NCI-H1092 treated with DMSO at 0.1 percent for 48 hours (cell line): ENCODE data around the gene EFNA5.
A peak's percentile ranks its signal among the peaks of the same experiment; 100 is the strongest.

Source experiments
- DNase-seq: peaks from one replicate; lab custom pipeline; 2025; lab: John Stamatoyannopoulos, UW

Gene EFNA5

DNA sequence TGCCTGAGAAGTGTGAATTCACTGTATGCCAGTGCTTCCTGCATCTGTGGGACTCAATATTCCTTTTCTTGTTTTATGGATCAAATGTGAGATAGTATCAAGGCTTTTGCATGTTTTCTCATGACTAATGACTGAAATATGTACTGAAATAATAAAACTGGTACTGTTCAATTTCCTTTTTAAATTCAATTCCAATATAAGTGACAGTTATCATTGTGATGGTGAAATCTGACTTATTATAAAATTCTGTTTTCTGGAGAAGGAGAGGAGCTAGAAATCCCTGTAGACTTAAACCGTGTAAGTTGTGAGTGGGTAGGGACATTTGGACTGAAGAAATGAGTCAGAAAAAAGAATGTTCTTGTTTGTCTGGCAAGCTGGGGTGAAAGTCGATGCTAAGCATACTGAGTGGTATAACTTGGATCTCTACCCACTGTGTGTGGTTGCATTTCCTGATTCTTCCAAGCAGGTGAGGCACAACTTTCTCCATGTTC, 245.2 kb downstream of the EFNA5 start:
- DNase-seq, result no peak

DNA sequence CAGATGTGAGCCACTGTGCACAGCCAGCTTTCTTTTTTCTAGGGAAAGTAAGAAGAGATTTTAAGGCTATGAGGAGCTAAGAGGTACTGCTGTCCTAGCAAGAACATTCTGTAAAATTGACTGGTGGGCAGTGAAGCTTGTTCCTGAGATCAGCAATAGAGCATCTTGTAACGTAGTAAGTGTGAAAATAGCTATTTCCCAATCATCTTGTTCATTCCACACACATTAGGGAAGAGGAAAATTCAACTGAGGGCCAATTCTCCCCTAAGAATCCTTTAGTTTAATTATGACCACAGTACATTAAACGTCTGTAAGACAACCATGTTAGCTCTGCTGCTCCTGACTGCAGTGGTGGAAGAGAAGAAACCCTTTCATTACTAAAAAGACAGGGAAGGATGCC, 246.2 kb downstream of the EFNA5 start:
- DNase-seq, result no peak

DNA sequence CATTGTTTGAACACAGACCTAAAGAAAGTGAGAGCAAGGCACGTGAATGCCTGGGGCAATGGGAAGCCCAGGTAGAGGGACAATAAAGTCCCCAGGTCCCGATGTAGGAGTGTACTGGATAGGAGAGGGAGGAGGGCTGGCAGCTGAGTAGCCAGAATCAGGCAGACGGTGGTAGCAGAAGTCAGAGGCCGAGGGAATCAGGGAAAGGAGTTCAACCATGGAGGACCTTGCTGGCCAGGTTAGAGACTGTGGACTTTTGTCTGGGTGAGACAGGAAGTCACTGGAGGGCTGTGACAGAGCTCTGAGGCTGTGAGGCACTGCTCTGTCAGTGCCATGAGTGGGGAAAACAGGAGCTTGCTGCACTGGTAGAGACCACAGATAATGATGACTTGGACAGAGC, 248.2 kb downstream of the EFNA5 start:
- no peak for DNase-seq

DNA sequence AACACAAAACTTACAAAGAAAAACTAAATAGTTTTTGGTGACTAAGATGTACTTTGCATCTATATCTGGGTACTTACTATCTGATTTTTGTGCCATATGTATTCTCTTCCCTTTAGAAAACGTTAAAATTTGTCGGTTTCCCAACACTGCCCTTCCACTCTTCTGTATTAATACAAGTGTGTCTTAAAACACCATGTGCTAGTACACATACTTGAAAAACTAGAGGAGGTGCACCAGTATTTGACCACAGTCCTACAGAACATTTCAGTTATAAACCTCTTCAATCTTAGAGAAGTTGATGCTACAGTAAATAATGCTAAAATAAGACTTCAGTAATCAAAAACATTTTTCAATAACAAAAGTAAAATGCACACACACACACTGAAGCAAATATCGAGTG, 251.2 kb downstream of the EFNA5 start:
- no peak for DNase-seq

DNA sequence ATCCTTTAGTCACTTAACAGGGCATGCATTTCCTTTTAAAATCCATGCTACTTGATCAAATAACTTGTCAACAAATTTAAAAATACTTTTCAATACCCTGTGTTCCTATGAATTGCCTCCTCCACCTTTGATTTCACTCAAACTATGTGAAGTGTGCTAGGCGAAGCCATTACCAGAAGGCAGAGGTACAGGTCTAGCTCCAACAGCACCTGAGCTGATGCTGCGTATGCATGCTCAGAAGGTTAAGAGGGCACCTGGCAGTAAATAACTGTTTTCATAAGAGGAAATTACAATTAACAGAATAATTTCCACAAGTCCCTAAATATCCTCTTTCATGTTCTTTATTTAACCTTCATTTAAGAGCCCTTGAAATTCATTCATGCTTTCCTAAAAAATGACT, 251.8 kb downstream of the EFNA5 start:
- no peak for DNase-seq

DNA sequence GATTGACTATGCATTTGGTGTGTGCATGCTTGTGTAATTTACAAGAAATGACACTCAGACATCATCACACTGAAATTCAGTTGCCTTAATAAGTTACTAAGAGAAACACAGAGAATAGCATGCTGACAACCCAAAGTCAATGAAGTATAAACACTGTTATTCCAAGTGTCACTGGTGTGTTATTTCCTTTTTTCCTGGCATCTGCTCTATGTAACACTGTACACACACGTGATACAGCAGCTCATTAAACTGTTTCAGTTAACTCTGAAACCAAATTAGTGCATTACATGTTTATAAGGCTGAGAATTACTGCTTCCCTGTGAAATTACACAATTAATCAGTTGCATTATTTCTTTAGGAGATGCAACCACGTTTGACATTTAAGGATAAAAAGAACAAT, 252.7 kb downstream of the EFNA5 start:
- DNase-seq, result no peak

DNA sequence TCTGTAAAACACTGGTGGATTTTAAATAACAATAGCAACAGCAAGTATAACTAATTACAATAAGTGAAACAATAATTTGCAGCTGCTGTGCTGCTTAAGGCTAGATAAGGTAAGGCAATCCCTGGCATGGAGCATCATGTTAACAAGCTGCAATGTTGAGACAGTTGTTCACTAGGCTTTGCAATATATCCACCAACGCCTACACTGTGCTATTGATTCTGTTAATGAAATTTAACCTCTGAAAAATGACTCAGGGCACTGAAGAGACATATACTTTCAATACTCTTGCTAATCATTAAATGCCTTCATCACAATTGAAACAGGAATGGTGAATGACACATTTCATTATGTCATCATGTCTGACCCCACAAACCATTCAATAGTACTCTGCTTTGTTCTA, 255.0 kb downstream of the EFNA5 start:
- no peak for DNase-seq

DNA sequence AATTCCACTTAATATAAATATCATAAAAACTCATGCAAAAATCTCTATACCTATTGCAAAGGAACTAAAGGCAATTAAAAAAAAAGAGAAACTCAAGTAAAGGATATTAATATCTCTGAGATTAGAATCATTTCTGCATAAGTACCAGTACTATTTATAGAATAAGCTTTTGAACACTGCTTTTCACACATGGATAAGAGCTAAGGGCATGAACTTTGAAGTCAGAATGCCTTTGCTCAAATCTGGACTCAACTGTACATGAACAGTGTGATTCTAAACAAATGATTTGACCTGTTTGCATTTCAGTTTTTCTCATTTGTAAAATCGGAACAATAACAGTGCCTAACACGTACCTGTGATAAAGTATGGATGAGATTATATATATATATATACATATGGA, 255.9 kb downstream of the EFNA5 start:
- no peak for DNase-seq

DNA sequence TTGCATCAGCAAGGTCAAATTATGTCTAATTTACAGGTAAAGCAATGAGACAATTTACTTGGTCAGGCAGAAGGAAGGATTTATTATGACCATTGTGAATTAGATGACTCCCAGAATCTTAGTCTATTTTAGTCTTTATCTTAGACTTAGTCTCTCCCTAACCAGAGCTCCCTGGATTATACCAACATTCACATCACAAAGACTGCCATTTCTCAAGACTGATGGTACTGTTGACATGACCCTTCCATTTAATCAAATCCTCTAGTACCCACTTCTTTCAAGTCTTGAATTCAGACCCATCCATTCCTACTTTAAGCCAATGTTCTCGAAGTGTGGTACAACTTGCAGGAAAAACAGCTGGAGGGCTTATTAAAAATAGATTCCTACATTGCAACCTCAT, 257.0 kb downstream of the EFNA5 start:
- DNase-seq, result no peak

DNA sequence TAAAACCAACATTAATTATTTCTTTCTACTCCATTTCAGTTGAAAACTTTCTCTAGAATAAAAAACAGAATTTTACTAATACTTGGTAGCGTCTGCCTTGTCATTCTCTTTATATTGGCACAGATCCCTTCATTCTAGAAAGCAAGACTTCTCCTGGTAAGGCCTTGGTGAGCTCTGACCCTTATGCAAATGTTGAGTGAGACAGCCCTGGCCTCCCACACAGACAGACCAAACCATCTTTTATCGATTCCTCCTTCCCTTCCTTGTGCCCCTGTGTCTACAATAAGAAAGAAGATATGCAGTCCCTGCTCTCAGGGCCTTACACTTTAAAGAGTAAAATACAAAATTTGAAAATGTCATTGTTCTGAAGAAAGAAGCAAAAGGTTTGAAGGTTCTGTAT, 262.2 kb downstream of the EFNA5 start:
- DNase-seq, result no peak

DNA sequence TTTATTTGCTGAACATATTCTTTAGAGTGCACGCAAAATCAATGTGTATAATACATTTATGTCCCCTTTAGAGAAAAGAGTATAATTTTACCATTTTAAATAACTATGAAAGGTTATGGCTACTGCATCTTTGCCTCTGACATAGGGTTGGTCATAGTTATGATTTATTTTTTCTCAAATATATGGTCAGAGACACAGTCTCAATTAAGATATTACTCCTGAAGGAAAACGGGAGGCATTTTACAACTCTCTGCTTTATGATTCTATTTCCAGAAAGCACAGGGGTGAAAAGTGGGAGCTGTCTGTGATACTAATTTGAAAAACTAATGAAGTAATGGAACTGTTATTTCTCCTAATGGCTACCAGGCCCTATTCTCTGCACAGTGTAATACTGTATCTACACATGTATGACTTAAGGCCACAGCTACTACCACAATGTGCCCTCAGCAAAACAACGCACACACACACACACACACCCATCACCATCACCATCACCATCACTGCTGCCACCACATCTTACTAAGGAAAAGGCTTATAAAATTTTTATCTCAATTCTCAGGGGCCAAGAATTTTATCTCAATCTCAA, 262.9 kb downstream of the EFNA5 start:
- no peak for DNase-seq

DNA sequence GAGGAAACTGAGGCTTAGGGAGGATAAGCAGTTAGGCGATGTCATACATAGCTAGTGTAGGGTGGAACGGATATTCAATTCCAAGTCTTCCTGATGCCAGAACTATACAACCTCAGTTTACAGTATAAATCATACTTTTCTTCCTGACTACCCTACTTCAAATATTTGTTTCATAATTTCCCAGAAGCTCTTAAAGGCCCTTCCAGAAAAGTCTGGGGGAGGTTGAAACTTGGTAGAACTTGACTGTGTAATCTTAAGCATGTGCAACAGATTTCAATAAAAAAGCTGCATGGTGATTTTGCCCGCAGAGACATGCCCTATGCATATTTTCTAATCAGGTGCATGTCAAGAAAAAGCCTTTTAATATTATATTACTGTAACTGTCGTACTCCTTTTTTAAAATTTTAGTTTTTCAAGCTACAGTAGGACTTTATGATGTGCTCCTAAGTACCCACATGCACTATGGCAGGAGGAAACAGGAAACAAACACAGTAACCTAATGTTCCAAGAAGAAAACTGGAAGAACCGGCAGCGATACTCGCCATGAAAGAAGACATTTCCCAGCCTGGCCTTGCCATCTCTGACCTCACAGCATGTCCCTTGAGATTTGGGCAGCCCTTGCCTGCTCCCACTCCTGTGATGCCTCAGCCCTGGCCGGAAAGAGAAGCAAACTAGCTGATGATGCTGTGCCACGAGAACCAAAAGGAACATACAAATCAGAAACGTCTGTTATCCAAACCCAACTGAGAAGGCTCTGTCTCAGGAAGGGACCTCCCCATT, 266.0 kb downstream of the EFNA5 start:
- DNase-seq, result no peak

DNA sequence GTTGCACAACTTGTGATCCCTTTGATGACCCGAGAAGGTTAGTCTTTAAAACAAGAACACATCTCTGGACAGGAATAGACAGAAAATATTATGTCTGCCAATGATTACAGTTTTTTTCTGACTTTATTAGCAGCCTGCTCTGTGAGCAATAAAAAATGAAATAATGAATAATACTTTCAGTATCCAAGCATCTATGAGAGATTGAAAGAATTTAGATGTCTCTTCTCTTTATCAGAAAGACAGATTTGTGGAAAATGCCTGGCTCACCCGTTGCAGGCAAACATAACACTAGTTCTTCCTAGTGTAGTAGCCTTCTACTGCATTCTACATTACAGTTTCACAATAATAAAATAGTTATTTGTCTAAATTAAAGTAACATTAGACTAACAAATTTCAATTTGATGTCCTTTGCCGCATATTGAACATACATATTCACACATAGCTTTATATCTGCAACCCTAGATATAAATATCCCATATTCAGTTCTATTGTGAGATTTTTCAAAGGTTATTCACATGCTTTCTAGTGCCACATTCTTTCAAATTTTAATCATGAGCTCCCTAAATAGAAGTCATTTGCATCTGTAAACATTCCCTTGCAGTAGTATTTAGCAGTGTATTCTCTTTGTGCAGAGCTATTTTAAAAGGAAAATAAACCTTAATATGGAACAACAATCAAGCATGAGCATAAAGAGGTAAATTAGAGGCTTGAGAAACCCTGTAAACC, 267.3 kb downstream of the EFNA5 start:
- no peak for DNase-seq

DNA sequence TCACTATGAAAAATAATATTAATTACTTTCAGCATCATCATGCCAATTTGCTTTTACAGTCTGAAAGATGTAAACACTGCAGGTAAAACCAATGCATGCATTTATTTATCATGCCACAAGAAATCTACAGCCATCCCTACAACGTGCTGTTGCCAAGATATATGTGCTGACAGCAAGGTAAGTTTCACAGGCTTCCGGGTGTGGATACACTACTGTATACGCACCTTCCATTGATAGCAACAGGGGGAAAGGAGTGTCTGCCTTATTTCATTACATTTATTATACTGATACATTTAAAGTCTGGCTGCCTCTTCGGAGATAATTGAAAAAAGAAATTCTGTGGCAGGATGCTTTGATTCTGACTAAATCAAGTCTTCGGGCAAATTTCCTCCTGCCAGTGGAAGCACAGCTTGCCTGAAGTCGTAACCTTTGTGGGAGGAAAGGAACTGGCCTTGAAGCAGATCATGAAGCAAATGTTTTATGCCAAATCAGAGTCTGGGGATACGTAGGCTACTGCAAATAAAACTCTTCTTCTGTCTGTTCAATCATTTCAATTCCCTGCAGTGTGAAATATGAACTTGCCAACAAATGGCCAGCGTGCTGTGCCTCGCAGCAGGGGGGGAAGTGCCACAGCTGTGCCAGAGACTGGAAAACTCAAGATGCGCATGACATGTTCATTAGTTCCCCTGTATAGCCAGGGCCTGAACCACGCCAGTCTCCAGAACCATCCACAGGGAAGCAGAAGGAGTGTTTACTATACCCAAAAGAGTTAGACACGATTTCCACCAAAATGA, 268.1 kb downstream of the EFNA5 start:
- DNase-seq, result peak; percentile 70

DNA sequence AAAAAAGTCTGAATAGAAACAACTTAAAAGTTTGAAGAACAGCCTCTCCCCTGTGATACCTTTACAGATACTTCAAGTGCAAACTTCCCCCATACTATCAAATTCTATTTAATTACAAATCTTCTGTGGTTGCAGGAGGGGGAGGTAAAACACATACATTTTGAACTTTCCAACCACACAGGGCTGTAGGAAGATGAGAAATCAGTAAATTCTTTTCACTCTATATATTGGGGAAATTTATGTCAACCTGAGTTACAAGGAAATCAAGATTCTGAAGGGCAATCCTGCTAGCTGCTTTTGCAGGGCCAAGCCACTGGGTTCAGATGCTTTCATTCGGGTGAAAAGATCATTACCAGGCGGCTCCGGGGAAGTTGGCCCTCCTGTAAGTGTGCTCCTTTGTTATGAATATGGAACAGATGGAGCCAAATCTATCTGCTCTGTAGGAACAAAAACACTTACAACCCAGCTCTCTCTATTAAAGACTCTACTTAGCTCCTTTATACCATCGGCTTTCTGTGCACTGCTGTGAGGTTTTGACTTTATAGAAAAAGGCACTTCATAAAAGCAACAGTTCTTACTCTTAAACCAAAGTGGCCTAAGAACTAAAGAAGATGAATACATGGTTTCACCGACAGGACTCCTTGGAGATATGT, 269.1 kb downstream of the EFNA5 start:
- peak; percentile 20 for DNase-seq

DNA sequence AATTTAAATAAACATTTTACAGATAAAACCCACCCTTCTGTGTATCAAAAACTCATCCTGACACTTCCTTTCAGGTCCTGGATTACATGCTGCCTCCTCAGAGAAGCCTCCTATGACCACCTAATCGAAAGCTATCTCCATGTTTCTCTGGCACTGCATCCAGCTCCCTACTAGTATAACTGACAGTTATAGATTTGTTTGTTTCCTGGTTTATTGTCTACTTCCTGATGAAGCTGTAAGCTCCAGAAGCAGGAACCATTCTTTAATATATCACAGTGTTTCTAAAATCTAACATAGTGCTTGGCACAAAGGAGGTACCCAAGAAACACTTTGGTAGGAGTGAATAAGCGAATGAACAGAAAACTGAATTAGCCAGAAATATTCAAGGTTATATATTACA, 270.4 kb downstream of the EFNA5 start:
- no peak for DNase-seq

DNA sequence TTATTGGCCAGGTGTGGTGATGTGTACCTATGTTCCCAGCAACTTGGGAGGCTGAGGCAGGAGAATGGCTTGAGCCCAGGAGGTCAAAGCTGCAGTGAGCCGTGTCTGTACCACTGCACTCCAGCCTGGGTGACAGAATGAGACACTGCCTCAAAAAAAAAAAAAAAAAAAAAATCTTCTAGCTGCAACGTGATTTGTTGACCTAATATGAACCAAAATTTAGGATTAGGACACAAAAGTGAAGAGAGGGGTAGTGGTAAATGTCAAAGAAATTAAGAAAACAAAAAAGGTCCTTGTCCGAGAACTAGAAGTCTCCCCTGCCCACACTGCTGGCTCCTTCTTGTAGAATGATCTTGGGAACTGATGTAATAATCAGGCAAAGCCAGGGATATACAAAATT, 272.0 kb downstream of the EFNA5 start:
- DNase-seq, result no peak

DNA sequence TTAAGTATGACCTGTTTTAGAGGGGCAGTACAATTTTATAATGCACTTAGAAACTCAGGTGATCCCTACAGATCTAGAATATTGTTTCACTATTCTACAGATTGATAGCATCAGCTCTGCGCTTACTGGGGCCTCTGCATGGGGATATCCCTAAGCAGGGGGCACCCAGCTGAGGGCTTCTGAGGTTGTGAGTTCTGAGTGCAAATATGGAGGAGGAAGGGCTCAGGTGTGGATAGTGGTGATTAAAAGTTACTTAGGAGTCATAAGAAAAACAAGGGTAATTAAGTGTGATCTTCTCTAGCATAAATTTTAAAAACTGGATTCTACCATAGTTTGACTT, 274.4 kb downstream of the EFNA5 start:
- DNase-seq, result no peak

DNA sequence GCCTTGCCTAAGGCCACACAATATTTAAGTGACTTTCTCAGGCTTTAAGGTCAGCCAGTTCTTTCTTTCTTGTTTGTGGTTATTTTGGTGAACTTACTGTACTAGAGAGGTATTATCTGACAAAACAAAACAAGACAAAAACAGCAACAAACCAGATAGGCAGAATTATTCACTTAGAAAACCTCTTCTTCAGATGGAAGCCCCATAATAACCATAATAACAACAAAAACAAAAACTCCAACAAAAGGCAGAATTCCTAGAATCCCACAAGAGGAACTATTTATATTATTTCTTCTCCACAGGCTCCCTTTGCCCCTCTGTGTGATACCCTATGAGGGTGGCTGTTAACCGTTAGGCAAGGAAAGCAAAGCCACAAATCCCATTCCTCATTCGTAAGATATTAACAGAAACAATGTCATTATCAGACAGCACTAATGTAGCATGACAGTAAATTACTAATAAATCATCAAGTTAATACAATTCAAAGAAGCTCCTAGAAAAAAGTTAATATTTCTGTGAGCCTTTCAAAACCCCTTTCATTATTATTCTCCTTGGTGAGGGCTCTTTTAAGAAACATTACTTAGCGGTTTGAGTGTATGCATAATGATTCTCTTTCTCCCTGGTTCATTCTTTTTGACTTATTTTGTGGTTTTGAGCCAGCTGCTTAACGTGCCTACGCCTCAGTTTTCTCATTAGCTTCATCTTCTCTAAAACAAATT, 274.9 kb downstream of the EFNA5 start:
- DNase-seq, result no peak

DNA sequence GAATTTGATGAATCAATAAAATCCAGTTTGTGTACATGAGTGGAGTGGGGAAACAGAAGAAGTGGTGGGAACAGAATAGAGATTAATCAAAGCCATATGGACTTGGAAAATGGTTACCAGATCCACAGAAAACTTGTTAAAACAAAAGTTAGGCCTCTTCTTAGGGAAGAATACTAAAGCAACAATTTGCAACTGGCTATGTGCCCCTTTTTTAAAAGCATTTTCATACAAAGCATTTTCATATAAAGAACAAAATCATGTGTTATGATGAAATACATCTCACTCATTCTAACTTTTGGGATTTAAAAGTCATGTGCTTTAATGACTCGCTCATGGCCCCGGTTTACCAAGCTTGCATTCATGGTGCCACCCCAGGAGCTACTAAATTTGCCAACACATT, 276.9 kb downstream of the EFNA5 start:
- no peak for DNase-seq

DNA sequence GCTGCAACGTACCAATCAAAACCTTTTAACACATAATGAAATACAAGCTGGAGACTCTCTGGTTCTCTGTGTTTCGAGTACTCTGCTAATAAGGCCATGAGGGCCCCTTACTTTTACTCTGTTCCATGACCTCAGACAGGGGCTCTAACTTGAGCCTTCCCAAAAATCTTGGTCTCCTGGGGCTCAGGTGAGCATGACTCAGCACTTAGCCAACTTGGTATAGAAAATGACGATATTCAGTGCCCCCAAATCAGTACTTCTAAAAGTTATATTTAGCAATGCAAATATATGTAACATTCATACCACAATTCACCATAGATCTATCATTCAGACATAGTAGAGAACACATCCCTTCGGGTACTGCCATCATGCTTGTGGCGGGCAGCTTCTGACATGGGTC, 278.9 kb downstream of the EFNA5 start:
- DNase-seq, result no peak
